HG03354 (cell line): ENCODE results near the gene SKOR2.
A peak's percentile ranks its signal among the peaks of the same experiment; 100 is the strongest.
"Not testable (repeated sequence)": the region's sequence is repeated elsewhere in the genome, so short reads cannot be mapped to it uniquely, and the experiment has no call there.

ENCODE experiments used
- ATAC-seq: cut with Tn5 transposase; IDR thresholded peaks from one replicate; pipeline ENCODE4 v1.9.1; 2021; ENCODE audit warnings: mild to moderate bottlenecking; ENCODE audit not compliant: unreplicated experiment, poor library complexity, severe bottlenecking

SKOR2 gene

DNA sequence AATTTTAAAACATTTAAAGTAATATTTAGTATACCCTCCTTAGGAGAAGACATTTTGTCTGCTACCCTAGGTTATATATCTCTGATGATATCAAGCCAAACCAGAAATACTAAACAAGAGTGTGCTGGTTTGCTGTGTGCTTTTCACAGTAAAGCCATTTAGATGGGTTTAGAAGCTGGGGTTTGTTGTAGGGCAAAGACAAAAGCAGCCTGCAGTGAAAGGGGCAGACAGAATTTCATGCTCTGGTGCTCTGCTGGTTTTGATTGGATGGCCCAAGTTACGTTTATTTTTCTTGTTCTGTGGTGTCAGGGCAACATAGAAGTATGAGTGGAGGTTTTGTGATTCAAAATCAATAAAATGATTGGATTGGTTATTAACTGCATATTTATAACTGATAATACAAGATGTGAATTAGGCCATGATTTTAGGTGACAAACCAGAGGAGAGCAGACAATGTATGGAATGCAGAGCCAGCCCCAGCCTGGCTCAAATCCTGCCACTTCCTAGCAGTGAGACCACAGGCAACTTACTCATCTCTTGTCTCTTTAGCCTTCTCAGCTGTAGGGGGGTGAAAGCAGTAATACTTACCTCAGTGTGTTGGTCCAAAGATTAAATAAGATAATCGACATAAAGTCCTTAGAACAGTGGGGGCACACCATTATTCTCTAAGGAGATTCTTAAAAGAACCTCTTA, 44.4 kb downstream of the SKOR2 start:
- no peak for ATAC-seq

DNA sequence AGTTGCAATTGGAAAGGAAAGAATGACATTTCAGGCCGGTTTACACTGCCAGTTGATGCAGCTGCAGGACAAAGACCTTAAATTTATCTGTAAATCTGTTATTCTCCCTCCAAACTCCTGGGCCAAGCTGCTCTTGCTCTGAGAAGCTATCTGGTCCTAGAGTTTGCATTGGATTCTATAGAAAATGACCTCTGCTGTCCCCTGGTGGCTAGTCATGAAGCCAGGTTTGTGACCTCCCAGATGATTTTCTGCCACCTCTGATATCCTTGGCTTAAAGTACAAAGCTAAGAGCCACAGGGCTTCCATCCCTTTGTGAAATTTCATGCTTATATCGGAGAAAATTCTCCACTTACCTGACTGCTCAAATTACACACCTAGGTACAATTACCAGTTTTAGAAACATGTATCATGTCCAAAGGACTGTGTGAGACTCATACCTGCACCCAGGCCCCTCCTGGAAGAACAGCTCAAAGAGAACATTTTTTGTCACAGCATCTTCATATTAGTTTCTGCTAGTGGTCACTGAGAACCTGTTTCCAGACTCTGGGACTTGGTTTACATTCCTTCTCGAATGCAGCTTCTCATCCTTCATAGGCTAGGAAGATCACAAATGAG, 46.4 kb downstream of the SKOR2 start:
- no peak for ATAC-seq

DNA sequence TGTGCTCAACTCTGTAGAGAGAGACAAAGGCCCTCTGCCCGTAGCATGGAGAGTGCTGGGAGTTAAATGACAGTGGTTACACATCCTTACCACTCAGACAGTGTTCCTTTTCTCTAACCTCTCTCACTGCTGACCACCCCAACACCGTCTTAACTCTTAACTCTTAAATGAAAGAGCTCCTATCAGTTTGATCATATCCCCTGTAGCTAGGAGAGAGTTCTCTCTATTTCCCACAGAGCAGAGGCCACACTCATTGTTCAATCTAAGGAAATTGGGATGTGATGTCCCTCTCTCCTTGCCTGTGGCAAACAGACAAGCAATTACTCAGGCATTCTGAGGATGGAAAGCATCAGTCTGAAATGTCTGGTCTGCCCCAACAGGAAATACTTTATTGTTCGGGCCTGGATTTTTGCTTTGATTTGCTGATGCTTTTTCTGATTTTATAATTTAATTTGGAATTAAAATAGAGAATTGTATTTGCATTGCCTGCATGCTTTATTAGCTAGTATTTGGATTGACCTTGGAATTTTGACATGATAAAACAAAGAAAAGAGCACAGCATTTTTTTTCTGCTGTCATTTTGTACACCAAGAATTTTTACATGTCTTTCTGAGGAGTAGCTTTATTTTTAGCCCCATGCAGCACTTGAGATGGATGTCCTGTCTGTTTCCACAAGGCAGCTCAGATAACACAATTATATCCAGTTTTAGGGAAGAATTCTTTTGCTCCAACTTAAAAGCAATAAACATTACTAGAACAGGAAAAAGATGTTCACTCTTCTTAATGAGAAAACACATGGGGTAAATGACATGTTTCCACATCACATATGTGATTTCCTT, 47.6 kb downstream of the SKOR2 start:
- no peak for ATAC-seq

- not testable (repeated sequence) for ATAC-seq
Observed at GRCh38 chr18:47195961-47196360, 55.5 kb downstream of the SKOR2 start.

DNA sequence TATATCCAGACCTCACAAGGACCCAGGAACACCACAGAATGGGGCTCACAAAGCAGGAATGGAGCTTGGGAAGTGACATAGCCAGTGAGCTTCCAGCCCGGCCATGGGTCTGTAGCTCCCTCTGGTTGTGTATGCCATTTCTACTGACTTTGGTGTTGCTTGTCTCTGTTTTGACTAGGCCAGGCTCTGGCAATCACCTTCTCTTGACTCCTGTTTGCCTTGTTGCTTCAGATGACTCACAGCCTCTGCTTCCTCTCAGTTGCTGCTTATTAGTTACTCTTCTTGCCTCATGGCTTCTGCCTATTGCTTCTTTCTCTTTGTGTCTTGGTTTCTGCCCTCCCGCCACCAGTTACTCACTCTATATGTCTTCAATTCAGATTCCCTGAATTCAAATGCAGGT, 59.5 kb downstream of the SKOR2 start:
- ATAC-seq = no peak

DNA sequence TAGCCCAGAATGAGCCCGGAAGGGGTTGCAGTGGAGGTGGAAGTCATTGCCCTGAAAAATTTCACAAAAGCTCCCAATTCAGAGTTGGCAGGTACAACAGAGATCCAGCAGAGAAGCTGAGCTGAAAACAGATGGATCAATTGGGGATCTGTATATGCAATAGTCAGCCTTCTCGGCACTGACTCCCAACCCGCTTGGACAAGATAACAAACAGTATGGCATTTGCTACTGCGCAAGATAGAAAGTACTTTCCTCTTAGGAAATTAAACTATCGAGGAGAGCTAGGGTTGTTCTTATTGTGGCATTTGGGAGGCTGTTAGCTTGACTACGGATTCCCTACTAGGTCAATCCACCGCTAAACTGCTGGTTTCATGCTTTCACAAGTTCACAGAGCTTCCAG, 63.7 kb downstream of the SKOR2 start:
- no peak for ATAC-seq

DNA sequence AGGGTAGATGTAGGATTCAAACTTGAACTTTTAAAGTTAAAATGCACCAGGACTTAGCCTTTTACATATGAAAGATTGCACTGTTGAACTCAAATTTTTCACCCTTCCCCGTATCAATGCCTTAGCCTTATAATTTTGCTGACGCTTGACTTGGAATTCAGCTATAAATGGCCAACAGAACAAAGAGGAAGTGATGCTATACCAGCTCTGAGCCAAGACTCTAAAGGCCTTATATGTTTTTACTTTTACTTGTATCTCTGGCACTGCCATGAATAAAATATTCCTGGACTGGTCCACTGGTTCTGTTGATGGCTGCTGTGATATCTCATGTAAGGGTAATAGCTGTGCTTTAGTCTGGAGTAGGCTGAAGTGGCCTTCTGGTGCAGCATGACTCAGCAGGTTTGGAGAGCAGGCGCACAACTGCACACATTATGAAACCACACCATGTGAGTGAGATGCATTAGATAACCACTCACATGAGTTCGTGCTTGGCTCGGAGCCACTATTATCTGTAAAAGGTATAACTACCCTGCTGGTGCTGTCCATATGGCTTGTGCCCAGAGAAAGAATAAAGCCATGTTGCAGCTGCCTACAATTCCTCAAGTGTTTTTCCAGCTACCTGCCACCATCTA, 66.9 kb downstream of the SKOR2 start:
- no peak for ATAC-seq

DNA sequence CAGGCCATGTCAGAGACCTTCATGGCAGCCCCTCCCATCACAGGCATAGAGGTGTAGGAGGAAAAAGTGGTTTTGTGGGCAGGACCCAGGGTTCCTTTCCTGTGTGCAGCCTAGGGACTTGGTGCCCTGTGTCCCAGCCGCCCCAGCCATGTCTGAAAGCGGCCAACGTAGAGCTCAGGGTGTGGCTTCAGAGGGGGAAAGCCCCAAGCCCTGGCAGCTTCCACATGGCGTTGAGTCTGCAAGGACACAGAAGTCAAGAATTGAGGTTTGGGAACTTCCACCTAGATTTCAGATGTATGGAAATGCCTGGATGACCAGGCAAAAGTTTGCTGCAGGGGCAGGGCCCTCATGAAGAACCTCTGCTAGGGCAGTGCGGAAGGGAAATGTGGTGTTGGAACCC, 69.3 kb downstream of the SKOR2 start:
- ATAC-seq = not testable (repeated sequence)

- no peak for ATAC-seq
Observed at GRCh38 chr18:47180765-47181164, 70.7 kb downstream of the SKOR2 start.

GRCh38 chr18:47179520-47179919, 71.9 kb downstream of the SKOR2 start:
- no peak for ATAC-seq

DNA sequence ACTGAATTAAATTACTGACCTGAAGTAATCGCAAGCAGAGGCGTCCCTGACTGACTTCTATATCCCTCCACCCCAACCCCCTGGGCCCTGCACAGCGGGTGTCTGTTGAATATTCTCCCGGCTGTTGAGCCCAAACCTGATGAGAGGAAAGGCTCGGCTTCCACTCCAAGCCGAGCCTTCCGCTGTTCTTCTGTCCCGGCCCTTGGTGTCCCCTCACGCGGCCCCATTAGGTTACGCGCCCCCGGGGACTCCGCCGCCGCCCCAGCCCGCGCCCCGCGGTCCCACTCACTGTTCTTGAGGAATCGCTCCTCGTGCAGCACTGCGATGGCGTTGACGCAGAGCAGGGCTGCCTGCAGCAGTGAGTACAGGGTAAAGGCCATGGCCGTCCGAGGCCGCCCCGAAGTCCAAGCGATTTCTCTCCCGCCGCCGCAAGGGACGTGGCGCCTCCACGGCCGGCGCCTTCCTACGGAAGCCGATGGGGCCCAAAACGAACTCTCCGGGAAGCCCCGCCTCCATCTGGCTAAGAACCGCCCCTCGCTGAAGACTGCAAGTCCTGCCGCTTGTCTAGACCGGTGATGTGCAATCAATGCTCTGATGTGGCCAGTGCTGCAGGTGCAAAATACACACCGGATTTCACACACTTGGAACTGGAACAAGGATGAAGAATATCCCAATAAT, 75.4 kb downstream of the SKOR2 start, which contains the start of gene IER3IP1:
TSS of gene IER3IP1 (minus strand) at position 467 of the 678 bp plus-strand sequence. CDS start at position 380, 87 bp downstream.
- ATAC-seq = peak; percentile 88

DNA sequence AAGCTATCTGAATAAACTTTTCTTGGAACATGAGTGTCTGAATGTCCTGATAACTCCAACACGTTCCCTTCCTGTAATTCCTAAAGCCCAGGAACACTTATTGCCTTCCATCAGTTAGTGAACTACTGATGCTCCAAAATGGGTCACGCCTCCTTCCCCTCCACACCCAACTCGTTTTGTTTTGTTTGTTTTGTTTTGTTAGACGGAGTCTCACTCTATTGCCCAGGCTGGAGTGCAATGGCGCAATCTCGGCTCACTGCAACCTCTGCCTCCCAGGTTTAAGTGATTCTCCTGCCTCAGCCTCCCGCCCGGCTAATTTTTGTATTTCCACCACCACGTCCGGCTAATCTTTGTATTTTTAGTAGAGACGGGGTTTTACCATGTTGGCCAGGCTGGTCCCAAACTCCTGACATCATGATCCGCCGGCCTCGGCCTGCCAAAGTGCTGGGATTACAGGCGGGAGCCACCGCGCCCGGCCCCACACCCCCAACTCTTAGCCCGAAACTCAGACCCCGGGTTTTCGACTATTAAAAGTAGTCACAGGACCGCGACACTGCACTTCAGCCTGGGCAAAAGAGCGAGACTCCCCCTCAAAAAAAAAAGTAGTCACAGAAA, 76.1 kb downstream of the SKOR2 start:
- ATAC-seq = peak; percentile 32

DNA sequence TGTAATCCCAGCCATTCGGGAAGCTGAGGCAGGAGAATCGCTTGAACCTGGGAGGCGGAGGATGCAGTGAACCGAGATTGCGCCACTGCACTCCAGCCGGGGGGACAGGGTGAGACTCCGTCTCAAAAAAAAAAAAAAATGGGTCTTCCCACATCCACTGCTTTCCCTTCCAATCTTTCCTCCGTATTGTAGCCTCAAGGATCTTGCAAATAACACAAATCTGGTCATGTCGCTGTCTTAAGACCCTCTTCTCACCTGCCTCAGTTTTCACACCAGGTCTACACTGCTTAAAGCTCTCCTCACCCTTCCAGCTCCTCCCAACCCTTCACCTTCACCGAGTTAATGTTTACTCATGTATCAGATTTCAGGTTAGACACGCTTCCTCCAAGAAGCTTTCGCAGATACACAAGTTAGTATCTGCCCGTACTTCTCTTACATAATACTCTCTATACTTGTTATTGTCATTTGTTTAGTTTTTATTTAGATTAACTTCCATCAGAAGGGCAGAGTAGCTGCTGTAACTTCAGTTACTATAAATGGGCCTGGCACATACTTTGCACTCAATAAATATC, 76.8 kb downstream of the SKOR2 start:
- no peak for ATAC-seq

GRCh38 chr18:47172476-47172875, 79.0 kb downstream of the SKOR2 start:
- no peak for ATAC-seq

- no peak for ATAC-seq
Observed at GRCh38 chr18:47168913-47169312, 82.5 kb downstream of the SKOR2 start.

GRCh38 chr18:47168509-47168908, 83.0 kb downstream of the SKOR2 start:
- no peak for ATAC-seq

GRCh38 chr18:47166294-47166693, 85.2 kb downstream of the SKOR2 start:
- ATAC-seq = no peak

DNA sequence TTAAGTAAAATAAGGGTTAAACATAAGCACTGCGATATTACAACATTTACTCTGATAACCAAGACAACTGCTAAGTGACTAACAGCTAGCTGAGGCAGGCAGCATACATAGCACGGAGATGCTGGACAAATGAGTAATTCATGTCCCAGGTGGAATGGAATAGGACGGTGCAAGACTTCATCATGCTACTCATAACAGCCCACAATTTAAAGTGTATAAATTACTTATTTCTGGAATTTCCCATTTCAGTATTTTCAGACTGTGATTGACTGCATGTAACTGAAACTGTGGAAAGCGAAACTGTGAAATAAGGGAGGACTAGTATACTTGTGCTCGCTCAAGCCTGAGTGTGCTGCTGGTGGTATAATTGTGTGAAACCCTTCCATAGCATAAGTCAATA, 88.2 kb downstream of the SKOR2 start:
- peak; percentile 90 for ATAC-seq

DNA sequence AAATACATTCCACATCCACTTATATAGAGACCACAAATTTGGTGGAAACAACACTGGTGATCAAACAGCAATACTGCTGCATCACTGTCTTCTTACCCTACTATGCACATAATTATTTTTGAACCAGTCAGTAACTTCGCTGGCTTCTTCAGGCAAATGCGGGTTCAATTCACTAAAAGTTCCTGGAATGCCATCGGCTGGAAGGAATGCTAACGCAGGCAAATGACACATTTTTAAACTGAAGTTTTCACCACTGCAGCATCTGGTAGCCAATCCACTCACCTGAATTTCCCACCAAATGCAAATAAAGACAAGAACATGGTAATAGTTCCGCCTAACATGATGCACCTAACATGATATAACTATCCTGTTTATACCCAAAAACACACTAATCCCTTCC, 91.2 kb downstream of the SKOR2 start:
- ATAC-seq = no peak
